Left renal pelvis (tissue), 4 donors: ENCODE data around the gene TPH2. TPM values are rescaled to one million over a fixed set of nuclear protein-coding genes. Genes with fewer than 3 reads are reported as not detected.
A peak's percentile ranks its signal among the peaks of the same experiment; 100 is the strongest.

Experiments used
- DNase-seq, 4 donors: peaks; one replicate each; pipeline ENCODE4 v3.0.0-alpha.2; 2013; ENCODE audit warnings: low read depth in 4 of 4, low spot score in 3 of 4
- polyA plus RNA-seq, 4 donors: library from polyadenylated mRNA; unstranded; fragments of 120-200 nt; gene quantifications; one replicate each; pipeline ENCODE4 v1.2.1, GENCODE V29; 2013; ENCODE audit not compliant: insufficient read length in 4 of 4

The TPH2 gene
- polyA plus RNA-seq, result under 1 TPM in 3 of 4 donors, not detected in 1; 0.14 to 0.26 (median 0.22) TPM

DNA sequence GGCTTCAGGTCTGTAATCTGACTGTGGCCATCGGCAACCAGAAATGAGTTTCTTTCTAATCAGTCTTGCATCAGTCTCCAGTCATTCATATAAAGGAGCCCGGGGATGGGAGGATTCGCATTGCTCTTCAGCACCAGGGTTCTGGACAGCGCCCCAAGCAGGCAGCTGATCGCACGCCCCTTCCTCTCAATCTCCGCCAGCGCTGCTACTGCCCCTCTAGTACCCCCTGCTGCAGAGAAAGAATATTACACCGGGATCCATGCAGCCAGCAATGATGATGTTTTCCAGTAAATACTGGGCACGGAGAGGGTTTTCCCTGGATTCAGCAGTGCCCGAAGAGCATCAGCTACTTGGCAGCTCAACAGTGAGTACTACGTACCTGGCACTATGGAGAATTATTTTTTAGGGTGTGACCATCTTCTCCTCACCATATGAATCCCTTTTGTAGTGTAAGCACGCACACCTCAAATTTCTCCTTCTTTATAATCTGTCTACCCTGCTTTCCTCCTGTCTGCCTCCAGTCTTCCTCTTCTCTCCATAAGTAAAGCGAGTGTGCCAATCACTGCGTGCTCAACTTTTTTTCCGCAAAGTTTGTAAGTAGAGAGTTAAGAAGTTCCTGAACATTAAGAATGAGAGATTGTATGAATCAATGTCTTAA, at the start of gene TPH2:
TPH2 (plus strand) TSS at position 118 of the 658 bp plus-strand sequence; CDS start at position 260, 142 bp downstream.
- DNase-seq, result peak; percentile 19 to 72 (median 54)

DNA sequence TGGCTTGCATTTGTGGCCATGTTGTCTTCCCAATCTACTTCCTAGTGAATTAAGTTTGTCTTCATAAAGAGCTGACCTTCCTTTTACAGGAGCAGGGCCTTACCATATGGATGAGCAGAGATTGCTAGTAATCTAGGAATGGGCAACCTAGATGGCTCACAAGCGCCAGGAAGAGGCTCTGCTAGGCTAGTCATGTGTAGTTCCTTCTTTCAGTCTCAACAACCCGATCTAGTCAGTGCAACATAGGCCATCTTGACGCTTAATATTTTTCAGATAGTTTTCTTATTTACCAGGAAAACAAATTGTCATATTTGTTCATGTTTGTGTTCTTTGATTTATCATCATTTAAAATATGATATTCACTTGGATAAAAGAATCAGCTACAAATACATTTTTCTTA, 48.2 kb upstream of the TPH2 start:
- no peak for DNase-seq

DNA sequence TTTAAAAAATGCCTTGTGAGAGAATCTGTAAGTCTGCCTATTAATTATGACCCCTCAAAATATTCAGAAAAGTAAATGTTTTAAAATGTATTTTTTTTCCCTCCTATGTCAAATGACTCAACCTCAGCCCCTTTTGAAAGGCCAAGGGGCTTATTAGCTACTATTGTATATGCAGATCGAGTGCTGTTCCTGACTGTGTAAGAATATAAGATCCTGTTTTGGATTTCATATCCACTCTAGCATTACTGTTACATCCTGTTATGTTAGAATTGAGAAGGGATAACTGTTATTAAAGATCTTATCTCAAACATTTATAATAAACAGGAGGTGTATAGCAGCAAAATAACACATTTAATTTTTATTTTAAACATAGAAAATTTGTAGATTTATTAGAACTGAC, 46.6 kb upstream of the TPH2 start:
- no peak for DNase-seq

DNA sequence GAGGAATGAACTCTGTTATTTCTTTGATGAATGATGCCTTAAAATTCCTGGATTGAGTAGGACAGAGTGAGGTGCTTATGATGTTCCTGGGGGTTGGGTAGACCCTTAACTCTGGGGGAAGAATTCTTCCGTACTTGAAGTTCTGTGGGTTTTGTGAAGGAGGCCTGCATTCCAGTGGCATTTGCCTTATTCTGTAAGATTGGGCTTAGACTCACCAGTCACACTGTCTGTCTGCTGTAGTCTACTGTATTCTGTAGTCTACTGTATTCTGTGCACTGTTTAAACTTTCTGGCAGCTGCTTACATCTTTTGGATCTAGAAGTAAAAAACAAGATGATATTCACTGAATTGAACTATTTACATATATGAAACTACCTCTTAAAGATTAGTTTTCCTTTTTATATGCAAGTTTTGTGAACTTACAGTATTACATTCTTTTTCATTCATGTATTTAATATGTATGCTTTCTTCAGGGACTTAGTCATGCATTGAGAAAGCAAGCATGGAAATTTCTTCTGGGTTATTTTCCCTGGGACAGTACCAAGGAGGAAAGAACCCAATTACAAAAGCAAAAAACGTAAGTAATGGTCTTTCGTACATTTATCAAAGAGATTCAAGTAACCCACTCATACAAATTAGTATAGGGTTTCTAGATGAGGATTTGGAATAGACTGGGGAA, 42.3 kb upstream of the TPH2 start:
- no peak for DNase-seq

DNA sequence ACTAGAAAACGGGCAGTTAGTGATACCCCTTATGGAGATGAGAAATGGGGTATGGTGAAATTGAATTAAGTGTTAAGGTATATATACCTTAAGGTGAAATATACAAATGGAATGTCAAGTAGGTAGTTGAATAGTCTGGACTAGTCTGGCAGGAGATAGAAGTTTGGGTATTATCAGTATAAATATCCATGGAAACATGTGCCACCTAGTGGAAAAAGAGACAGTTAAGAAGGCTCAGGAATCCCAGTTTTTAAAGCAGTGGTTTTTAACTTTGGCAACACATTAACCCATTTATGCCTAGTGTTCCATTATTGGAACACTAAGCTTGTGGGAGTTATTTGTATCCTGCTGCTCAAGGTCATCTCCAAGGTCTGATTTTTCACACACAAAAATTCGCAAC, 38.6 kb upstream of the TPH2 start:
- DNase-seq, result no peak

DNA sequence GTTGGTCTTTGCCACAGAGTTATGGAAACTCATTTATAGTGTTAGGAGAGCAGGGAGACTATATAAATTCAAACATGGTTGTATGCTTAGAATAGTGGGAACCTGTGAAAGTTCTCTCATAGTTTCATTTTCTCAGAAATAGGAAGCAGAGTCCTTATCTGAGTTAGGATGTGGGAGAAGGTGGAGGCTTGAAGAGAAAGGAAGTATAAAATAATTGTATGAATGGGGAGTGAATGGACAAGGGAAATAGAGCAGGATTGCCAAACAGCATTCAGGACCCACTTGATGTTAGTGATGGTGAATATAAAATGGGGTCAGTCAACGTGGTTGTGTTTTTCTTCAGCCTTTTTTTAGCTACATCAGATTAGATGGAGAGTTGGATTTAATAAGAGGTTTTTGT, 34.0 kb upstream of the TPH2 start:
- no peak for DNase-seq

DNA sequence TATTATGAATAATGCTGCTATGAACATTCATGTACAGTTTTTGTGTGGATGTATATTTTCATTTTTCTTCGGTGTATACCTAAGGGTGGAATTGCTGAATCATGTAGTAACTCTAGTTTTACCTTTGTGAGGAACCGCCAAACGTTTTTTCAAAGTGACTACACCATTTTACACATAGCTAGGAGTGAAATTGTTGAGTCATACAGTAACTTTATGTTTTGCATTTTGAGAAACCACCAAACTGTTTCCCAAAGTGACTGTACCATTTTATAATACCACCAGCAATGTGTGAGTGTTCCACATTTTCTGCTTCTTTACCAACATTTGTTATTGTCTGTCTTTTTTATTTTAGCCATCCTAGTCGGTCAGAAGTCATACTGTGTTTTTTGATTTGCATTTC, 3.1 kb upstream of the TPH2 start:
- DNase-seq, result no peak

DNA sequence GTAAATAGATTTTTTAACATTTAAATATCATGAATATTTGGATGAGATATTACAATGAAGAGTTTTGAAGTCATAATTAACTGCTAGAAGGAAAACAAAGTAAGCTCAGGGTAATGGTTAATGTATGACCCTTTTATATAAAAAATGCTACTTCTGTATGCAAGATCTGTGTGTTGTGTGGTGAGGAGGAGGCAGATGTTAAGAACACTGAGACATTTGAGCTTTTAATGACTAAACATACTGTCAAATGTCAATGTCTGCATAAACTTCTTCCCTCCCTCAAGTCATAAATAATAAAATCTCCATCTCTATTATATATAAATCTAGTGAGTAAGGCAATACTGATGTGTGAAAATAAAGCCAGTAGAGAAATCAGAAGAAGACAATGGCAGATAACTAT, 1.4 kb downstream of the TPH2 start:
- no peak for DNase-seq

DNA sequence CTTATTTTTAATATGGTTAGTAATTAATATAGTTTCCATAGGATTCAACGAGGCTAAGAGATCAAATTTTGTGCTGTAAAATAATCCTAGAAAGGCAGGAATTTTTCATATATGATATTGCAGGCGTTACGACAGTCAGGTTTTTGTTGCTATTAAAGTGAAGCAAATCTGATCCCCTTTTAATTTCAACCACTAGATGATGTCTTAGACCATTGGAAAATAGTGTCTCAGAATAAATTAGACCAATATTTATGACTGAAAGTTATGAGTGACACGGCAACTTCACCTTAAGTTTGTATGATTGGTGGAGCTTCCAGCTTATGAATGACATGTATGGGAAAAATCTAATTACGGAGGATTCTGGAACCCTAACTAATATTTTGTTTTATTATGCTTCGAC, 2.5 kb downstream of the TPH2 start:
- DNase-seq, result no peak

DNA sequence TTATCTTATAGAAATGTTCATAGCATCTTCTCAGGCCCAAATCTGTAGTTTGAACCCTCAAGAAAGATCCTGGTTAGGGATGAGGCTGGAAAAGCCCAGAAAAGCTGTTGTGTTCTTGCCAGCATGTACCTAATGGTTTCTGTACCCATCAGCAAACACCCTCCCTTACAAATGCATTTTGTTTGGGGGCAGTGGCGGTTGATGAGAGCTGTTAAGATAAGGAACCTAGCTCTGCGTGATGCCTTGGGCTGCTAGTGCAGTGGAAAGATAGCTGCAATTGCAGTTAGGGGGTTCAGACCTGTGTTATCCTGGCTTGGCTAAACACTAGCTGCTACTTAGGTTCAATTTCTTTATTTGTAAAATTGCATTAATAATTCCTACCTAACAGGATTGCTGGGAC, 3.6 kb downstream of the TPH2 start:
- no peak for DNase-seq

DNA sequence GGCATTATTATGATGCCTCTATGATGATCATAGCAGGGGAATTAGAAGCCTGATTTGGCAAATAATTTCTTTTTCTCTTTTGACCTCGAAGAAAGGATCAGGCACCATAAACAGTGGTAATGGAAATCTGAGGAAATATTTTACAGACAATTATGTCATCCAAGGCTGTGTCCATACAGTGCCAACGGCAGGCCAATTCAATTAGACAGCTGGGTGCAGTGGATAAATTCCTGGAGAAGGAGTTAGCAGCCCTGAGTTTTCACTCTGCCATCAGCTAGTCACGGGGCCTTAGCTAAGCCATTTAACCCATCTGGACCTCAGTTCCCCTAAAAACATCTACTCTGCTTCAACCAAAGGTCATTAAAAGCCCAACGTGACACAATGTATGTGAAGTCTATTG, 4.1 kb downstream of the TPH2 start:
- DNase-seq, result no peak

DNA sequence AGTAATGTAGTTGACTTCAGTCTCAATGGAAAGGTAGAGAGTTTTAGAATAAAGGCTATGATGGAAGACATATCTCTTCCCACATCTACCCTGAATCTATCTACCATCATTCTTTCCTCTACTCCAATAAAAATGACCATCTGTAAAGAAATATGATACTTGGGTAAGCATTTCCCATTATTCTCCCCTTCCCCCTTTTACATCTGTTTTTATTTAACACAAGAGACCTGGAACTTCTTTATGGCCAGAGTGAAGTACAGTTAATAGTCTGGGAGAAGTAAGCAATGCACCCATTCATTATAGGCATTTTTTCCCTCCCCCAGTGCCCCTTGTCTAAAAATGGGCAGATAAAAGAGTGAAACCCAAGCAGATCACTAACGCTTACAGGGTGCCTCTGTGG, 6.5 kb downstream of the TPH2 start:
- DNase-seq, result no peak

DNA sequence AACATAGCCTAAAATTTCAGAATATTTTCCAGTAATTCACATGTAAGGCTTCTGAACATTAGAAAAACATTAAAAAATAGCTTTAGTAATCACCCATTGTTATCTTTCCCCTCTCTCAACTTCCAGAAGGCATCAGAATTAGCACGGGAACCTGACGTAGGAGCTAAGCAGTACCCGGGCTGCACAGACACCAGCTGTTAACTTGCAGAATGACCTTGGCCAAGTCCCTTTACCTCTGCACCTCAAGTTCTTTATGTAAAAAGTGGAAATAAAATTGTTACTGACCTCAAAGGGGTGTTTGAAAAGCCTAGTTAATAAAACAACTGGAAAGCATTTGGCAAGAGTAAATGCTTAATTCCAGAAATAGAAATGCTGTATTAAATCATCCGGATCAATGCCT, 7.2 kb downstream of the TPH2 start:
- no peak for DNase-seq

DNA sequence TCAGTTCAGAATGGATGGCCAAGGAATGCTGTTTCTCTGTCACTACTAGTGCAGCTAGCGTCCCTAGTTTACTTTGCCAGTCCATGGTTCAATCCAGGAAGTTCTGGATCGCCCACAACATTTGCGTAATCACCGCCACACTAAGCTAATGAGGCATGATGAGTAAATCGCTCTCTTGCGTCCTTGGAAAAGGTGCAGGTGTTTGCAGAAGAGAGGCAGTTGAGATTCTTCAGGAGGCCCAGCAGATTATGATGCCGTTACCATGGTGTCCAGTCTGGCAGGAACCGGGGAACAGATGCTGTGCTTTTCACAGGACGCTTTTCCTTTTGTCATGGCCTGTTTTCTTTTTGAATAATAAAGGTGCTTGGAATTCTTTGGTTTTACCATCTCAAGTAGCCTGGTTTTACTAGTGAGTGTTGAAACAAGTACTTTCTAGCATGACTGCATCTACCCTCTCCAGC, 9.0 kb downstream of the TPH2 start:
- DNase-seq, result no peak

DNA sequence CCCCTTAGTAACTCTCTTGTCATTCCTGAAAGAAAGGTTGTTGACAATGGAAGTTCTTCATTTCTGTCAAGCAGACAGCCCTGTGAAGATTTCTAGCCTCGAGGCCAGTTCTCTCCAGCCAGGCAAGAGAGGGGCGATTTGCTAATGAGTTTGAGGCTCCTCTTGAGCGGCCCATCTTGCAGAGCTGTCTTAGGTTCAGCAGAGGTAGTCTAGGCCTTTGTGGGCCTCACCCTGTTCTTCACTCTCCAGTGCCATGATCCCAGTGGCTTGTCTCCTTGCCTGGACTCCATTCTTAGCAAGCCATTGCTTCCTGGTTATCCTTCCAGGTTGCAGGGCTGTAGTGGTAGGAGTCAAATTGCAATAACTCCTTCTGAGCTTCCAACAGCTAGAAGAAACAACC, 9.7 kb downstream of the TPH2 start:
- DNase-seq, result no peak

DNA sequence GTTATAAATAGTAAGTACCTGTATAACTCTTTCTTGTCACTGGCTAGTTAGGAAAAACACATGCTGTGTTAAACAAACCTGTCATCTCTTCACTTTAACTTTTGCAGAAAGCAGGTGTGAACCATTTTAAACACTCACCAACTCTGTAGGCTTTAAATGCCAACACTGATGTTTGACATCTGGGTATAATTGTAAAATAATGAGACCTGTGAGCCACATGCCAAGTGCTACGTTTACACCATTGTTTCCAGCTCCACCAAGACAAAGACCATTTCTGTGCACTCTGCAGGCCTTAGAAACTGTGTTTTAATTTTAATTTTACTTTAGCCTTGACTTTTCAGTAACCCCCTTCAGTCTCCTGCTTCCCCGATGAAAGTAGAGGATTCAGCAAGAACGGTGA, 11.0 kb downstream of the TPH2 start:
- no peak for DNase-seq

DNA sequence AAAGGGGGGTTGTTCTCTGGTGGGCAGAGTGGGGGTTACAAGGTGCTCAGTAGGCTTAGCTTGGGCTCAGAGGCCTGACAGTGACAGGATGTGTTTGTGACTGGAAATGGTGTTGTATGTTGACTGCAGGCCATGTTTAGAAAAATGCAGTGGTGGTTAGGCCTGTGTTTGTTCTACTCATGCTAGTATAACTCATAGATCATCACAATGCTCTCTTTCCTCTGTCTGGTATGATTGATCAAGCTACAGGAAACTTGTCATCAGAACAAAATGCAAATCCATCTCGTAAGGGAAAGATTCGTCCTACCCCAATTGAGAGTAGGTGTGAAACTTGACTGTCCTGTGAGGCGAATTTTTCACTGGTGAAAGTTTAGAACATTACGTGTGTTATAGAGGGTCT, 11.8 kb downstream of the TPH2 start:
- DNase-seq, result no peak

DNA sequence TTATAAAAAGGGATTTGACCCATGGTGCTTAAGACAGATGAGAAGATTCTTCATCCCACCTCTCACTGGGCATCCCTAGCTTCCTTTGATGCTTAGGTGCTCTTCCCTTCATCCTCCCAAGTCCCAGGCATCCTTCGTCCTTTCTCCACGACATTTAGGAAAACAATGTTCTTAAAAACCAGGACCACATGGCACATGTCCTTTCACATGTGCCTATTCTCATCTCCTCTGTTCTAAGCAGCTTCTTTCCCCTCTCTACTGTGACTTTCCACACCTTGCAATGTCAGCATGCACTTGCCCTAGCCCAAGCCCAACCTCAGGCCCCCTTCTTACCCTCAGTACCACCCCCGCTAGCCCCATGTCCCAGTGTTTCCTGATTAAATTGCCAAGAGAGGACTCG, 12.2 kb downstream of the TPH2 start:
- DNase-seq, result no peak

DNA sequence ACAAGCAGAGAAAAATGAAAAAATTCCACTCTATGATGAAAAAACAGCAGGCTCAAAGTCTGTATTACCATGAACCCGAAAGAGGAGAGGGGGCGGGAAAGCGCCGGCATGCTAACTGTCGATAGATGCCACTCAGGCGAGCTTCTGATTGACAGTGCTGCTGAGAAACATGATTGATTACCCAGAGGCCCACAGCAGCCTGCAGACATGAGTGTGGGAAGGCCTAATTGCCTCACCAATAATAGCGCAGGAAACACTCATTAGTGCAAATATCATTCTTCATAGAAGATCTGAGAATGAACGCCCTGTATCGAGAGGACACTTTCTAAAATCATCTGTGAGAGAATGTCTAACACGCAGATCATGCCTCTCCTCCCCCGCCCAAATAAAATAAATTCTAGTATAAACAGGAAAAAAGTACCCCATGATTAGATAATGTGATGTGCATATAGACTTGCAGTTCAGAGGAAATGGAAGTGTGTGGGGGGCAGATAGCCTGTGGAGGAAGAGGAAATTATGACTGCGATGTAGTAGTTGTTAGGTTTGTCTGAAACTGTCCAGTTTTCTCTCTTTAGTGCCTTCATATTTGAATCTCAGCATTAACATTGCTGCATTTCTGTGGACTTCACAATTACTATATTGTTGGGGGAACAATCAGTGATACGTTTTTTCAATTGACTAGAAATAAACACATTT, 15.6 kb downstream of the TPH2 start:
- DNase-seq, result no peak

DNA sequence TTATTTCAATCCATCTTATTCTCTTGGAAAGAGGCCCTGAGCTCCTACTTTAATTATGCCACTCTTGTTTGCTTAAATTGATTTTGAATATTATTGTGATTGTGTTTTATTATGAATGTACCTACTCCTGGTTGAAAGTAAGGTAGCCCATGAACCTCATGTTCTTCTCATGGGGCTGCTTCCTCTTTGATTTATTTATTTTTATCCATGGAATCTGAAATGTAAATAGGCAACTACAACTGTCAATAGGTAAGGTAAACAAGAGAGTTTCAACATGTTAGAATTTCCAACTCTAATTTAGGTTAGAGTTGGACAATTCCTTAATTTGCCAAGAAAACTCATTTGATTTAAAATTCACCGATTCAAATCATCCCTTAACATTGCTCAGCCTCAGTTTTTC, 16.2 kb downstream of the TPH2 start:
- no peak for DNase-seq

DNA sequence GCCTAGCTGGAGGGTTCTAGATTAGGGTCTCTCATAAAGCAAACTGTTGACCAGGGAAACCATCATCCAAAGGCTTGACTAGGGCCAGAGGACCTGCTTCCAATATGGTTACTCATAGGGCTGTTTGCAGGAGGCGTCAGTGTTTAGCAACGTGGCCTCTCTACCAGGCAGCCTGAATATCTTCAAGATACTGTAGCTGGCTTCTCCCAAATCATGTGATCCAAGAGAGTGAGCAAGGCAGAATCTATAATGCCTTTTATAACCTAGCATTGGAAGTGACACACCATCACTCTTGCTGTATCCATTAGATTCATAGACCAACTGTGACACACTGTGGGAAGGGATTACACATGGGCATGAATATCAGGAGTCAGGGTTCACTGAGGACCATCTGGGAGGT, 17.3 kb downstream of the TPH2 start:
- DNase-seq, result no peak

DNA sequence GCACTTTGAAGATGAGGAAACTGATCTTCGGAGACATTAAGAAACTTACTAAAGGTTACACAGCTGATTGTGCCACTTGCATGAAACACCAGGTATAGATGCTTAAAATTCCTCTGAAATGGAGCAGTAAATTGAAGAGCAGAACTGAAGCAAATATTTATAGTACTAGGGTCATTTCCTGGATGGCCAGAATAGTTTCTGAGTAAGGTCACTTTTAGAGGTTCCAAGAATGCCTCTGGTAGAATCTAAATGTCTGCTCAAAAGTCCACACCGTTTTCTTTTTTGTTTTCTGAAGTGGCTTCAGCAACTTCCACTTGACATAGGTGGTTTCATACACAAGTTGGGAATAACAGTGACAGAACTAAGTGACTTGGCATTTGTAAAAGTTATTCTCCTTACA, 19.4 kb downstream of the TPH2 start:
- DNase-seq, result no peak
